GM12878 (cell line): ENCODE measurements around the gene SLC37A1. TPM values are rescaled to one million over a fixed set of nuclear protein-coding genes. Genes with fewer than 3 reads are reported as not detected.

Experiments
- ATAC-seq: fragments of 200-7000 bp; cut with Tn5 transposase; 3 replicates; pipeline ENCODE4 v1.9.1; 2020; ENCODE audit warnings: mild to moderate bottlenecking, moderate library complexity
- BruUV-seq: library from RNA; stranded (reverse); fragments of 400-500 nt; replicated peaks from 2 replicates; lab custom pipeline; 2021; lab: Mats Ljungman, UMichigan
- CTCF ChIA-PET: fragments of 300-600 bp; sonication (Branson Sonifier 250); formaldehyde crosslinking; extraction: SDS; loops from one replicate; lab custom pipeline; 2021; ENCODE audit warnings: inconsistent platforms; lab: Yijun Ruan, JAX
- POLR2A ChIA-PET: fragments of 350-600 bp; formaldehyde crosslinking; extraction: SDS; loops from one replicate; lab custom pipeline; 2021; ENCODE audit warnings: inconsistent platforms; lab: Charles Lee
- RAD21 ChIA-PET: fragments of 300-600 bp; sonication (Branson Sonifier 250); formaldehyde crosslinking; loops from one replicate; lab custom pipeline; 2023; ENCODE audit warnings: antibody characterized with exemption; ENCODE audit not compliant: unreplicated experiment; lab: Charles Lee
- SMC1A ChIA-PET: fragments of 300-600 bp; sonication (Branson Sonifier 250); formaldehyde crosslinking; loops from one replicate; lab custom pipeline; 2023; ENCODE audit not compliant: unreplicated experiment, uncharacterized antibody; lab: Charles Lee
- DNase-seq: peaks from one replicate; pipeline ENCODE4 v3.0.0-alpha.2; 2011; ENCODE audit warnings: low read depth, low spot score
- FAIRE-seq: peaks from 3 replicates; lab custom pipeline; 2011; peaks lifted over from hg19 to GRCh38; lab: Jason Lieb, UNC
- H2AFZ ChIP-seq: 2 replicates; pipeline ENCODE4 v1.6.0; 2011; ENCODE audit warnings: low read depth, low read length, control low read depth; ENCODE audit not compliant: control insufficient read depth
- H3K27ac ChIP-seq: 2 replicates; pipeline ENCODE4 v1.5.1; 2011; ENCODE audit warnings: control low read depth; ENCODE audit not compliant: control insufficient read depth, insufficient read depth
- H3K27me3 ChIP-seq, 2 experiments: replicated peaks in 1 of 2; 2 replicates each; pipeline versions ENCODE4 v1.6.0 to v1.6.1; 2011; ENCODE audit warnings: low read length in 1 of 2; ENCODE audit not compliant: control insufficient read depth in 2 of 2, insufficient read depth in 2 of 2
- H3K36me3 ChIP-seq, 2 experiments: 2 replicates each; pipeline ENCODE4 v1.5.1; 2011; ENCODE audit warnings: low read length in 1 of 2; ENCODE audit not compliant: control insufficient read depth in 2 of 2, insufficient read depth in 2 of 2
- H3K4me1 ChIP-seq: 2 replicates; pipeline ENCODE4 v1.6.1; 2011; ENCODE audit warnings: mild to moderate bottlenecking, low read length, moderate library complexity, mixed read lengths; ENCODE audit not compliant: control insufficient read depth, insufficient read depth
- H3K4me2 ChIP-seq: 2 replicates; pipeline ENCODE4 v1.6.0; 2011; ENCODE audit warnings: control low read depth; ENCODE audit not compliant: control insufficient read depth, insufficient read depth
- H3K4me3 ChIP-seq: fragments of 200-600 bp; sonication (generic); 2 replicates; pipeline ENCODE4 v1.5.1; 2016
- H3K79me2 ChIP-seq: 2 replicates; pipeline ENCODE4 v1.6.0; 2011; ENCODE audit warnings: low read length; ENCODE audit not compliant: control insufficient read depth, insufficient read depth
- H3K9ac ChIP-seq: 2 replicates; pipeline ENCODE4 v1.8.0; 2011; ENCODE audit warnings: low read length, control low read depth, mixed read lengths; ENCODE audit not compliant: control insufficient read depth, insufficient read depth
- H3K9me3 ChIP-seq: replicated peaks from 3 replicates; pipeline ENCODE4 v1.5.1; 2011; ENCODE audit warnings: mild to moderate bottlenecking, low read length; ENCODE audit not compliant: control insufficient read depth, insufficient read depth
- H4K20me1 ChIP-seq: 2 replicates; pipeline ENCODE4 v1.6.0; 2011; ENCODE audit not compliant: control insufficient read depth, insufficient read depth
- BRCA1 ChIP-seq: IDR thresholded peaks from 2 replicates; pipeline ENCODE4 v1.6.1; 2011; ENCODE audit warnings: low read depth, low read length, improper control_type of control experiment
- CEBPZ ChIP-seq: fragments of 150-350 bp; IDR thresholded peaks from 2 replicates; pipeline ENCODE4 v1.6.1; 2016; ENCODE audit warnings: low read depth, low read length
- DPF2 ChIP-seq: fragments of 450-650 bp; IDR thresholded peaks from 2 replicates; pipeline ENCODE4 v1.6.1; 2017; ENCODE audit warnings: mild to moderate bottlenecking
- NFYA ChIP-seq: IDR thresholded peaks from 2 replicates; pipeline ENCODE4 v1.6.1; 2011; ENCODE audit warnings: low read depth, mild to moderate bottlenecking, low read length, improper control_type of control experiment, borderline replicate concordance
- NKRF ChIP-seq: fragments of 450-650 bp; conservative IDR thresholded peaks from 2 replicates; pipeline ENCODE4 v1.6.1; 2017; ENCODE audit warnings: mild to moderate bottlenecking, moderate library complexity
- RFX5 ChIP-seq: IDR thresholded peaks from 2 replicates; pipeline ENCODE4 v1.6.1; 2011; ENCODE audit warnings: low read depth, low read length, improper control_type of control experiment
- USF1 ChIP-seq: IDR thresholded peaks from 2 replicates; pipeline ENCODE4 v1.6.1; 2011; ENCODE audit warnings: borderline replicate concordance, low read depth, mild to moderate bottlenecking, moderate library complexity, mixed read lengths, low read length; ENCODE audit not compliant: insufficient read depth; ENCODE audit errors: extremely low read length
- USF2 ChIP-seq: IDR thresholded peaks from 2 replicates; pipeline ENCODE4 v1.6.1; 2011; ENCODE audit warnings: low read depth, low read length, improper control_type of control experiment, borderline replicate concordance
- ZNF687 ChIP-seq: fragments of 450-650 bp; IDR thresholded peaks from 2 replicates; pipeline ENCODE4 v1.6.1; 2017; ENCODE audit warnings: mild to moderate bottlenecking, moderate library complexity
- WGBS: methylation state at CpG from one replicate; pipeline ENCODE4 v1.1.6; 2016; ENCODE audit warnings: low lambda C conversion rate; ENCODE audit not compliant: insufficient replicate concordance, insufficient coverage; ENCODE audit errors: missing lambda C conversion rate; 5-methylcytosine and 5-hydroxymethylcytosine counted together
- in situ Hi-C: fragments of 300-500 bp; cut with MboI; formaldehyde crosslinking; loops from 9 replicates; pipeline ENCODE4 v1.14.3; 2018; ENCODE audit warnings: mixed read lengths
- intact Hi-C: fragments of 100-400 bp; cut with micrococcal nuclease; formaldehyde crosslinking; loops from one replicate; pipeline ENCODE4 v1.14.2; 2022; ENCODE audit not compliant: unreplicated experiment
- polyA plus RNA-seq, 11 experiments: library from polyadenylated mRNA; depleted of rRNA in 4 of 11; unstranded in 6 of 11; stranded (reverse) in 5 of 11; fragments of >200 nt; fragmentation: Nextera tagmentation in 4 of 11; fragmentation: Illumina TruSeq in 1 of 11; extraction: Ambion mirVana in 4 of 11; extraction: Trizol in 1 of 11; gene quantifications; 1 replicate in 1 of 11; 2 replicates in 10 of 11; pipeline versions ENCODE4 v1.2.1 to v1.2.3, GENCODE V29; 2011 to 2016; ENCODE audit warnings: inconsistent platforms in 2 of 11, missing spikeins in 2 of 11, low read depth in 1 of 11
- total RNA-seq, 4 experiments: library from RNA; depleted of rRNA in 3 of 4; stranded (reverse); fragments of >200 nt in 3 of 4; fragmentation: Illumina TruSeq in 1 of 4; extraction: Trizol in 1 of 4; gene quantifications; 2 replicates each; pipeline versions ENCODE4 v1.2.1 to v1.2.3, GENCODE V29; 2013 to 2021

SLC37A1 gene
- total and polyA plus RNA-seq, 10 of the 15 experiments (the other 5 are each of a cell fraction or from before 2014, with no cell fraction given) = 1.1 to 35.5 (median 24.4) TPM

- H3K4me2 ChIP-seq = no peak overlapping the region
- no peaks in the 10 kb centered on the region for H4K20me1 ChIP-seq
- FAIRE-seq (no peak), DNase-seq (no peak), ATAC-seq (no peak)
- no peak overlapping the region for H3K9ac ChIP-seq
- RAD21 ChIA-PET = no interaction called here
- WGBS = 82% methylated on average over 15 of the region's 16 CpGs
- intact Hi-C loops (no loop called here), in situ Hi-C loops (no loop called here)
- H3K27ac ChIP-seq = no peak overlapping the region
- H3K4me3 ChIP-seq = no peak overlapping the region
- no TSS peak for BruUV-seq
- CTCF ChIA-PET = no interaction called here
- no peak overlapping the region for H2AFZ ChIP-seq
- SMC1A ChIA-PET = no interaction called here
- peaks cover 4% of the 10 kb centered on the region; the same call in 1 of the 3 replicates for H3K9me3 ChIP-seq
- POLR2A ChIA-PET = no interaction called here
- H3K27me3 ChIP-seq = no peaks in the 10 kb centered on the region
- no peaks in the 10 kb centered on the region for H3K79me2 ChIP-seq
- no peaks in the 10 kb centered on the region; a peak in 1 of 4 replicates for H3K36me3 ChIP-seq
- no peaks in the 10 kb centered on the region for H3K4me1 ChIP-seq
- TF ChIP-seq USF2 (no peak), NFYA (no peak), DPF2 (no peak), RFX5 (no peak), NKRF (no peak), ZNF687 (no peak), USF1 (no peak), CEBPZ (no peak), BRCA1 (no peak)
Measured at GRCh38 chr21:42580076-42580792, 66.6 kb downstream of the SLC37A1 start.
